Stimulated activated CD4-positive, alpha-beta T cell treated with anti-CD3 and anti-CD28 coated beads, Interleukin-15, amount 100 ng/mL, for 24 hours (primary cell): ENCODE results near the gene SLC7A7.
A peak's percentile ranks its signal among the peaks of the same experiment; 100 is the strongest.
"Not testable (repeated sequence)": the region's sequence is repeated elsewhere in the genome, so short reads cannot be mapped to it uniquely, and the experiment has no call there.

ENCODE experiments used
- DNase-seq: peaks from one replicate; pipeline ENCODE4 v3.0.0-alpha.2; 2020

SLC7A7 gene

GRCh38 chr14:22814941-22815713 is at the start of gene SLC7A7:
TSS of gene SLC7A7 (minus strand) at chr14:22815435. CDS start at chr14:22813398, 2,037 bp downstream.
- DNase-seq, result no peak

GRCh38 chr14:22864979-22865378 is 49.7 kb upstream of the SLC7A7 start:
- no peak for DNase-seq

- no peak for DNase-seq
Measured at GRCh38 chr14:22861651-22862050, 46.4 kb upstream of the SLC7A7 start.

- not testable (repeated sequence) for DNase-seq
Measured at GRCh38 chr14:22860377-22860776, 45.1 kb upstream of the SLC7A7 start.

- DNase-seq, result no peak
Measured at GRCh38 chr14:22856428-22856827, 41.2 kb upstream of the SLC7A7 start.

GRCh38 chr14:22854963-22855724 is 39.9 kb upstream of the SLC7A7 start:
- no peak for DNase-seq

GRCh38 chr14:22854296-22854695 is 39.1 kb upstream of the SLC7A7 start:
- not testable (repeated sequence) for DNase-seq

GRCh38 chr14:22852940-22853767 is 37.9 kb upstream of the SLC7A7 start:
- peak; percentile 94 for DNase-seq

- no peak for DNase-seq
Measured at GRCh38 chr14:22852599-22852939, 37.3 kb upstream of the SLC7A7 start.

GRCh38 chr14:22852178-22852577 is 36.9 kb upstream of the SLC7A7 start:
- not testable (repeated sequence) for DNase-seq

GRCh38 chr14:22850944-22851764 is 35.9 kb upstream of the SLC7A7 start:
- DNase-seq, result peak; percentile 40

- no peak for DNase-seq
Measured at GRCh38 chr14:22849212-22849819, 34.1 kb upstream of the SLC7A7 start.

GRCh38 chr14:22848351-22849164 is 33.3 kb upstream of the SLC7A7 start:
- no peak for DNase-seq

- no peak for DNase-seq
Measured at GRCh38 chr14:22847661-22848341, 32.6 kb upstream of the SLC7A7 start.

- no peak for DNase-seq
Measured at GRCh38 chr14:22846811-22847307, 31.6 kb upstream of the SLC7A7 start.

- DNase-seq, result no peak
Measured at GRCh38 chr14:22845821-22846625, 30.8 kb upstream of the SLC7A7 start.

GRCh38 chr14:22845103-22845394 is 29.8 kb upstream of the SLC7A7 start:
- no peak for DNase-seq

GRCh38 chr14:22844221-22845102 is 29.2 kb upstream of the SLC7A7 start:
- DNase-seq, result no peak
